ENCODE measurements around the gene CADPS2.

DNA sequence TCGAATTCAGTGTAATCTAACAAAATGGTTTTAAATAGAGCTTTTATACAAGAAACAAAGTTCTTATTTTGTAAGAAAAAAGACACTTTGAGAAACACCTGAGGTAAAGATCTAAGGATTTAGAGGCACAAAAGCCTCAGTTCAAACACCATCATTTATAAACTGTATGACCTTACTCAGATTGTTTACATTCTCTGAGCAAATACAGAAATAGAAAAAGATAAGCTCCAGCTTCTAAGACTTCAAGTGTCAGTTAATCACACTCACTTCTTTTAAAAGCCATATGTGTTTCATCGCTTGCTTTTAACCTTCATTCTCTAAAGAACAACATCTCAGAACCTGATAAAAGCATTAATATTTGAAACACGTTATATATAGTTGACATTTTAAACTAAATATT is 27.9 kb downstream of the CADPS2 start:
- TF ChIP-seq, protein P1, sequence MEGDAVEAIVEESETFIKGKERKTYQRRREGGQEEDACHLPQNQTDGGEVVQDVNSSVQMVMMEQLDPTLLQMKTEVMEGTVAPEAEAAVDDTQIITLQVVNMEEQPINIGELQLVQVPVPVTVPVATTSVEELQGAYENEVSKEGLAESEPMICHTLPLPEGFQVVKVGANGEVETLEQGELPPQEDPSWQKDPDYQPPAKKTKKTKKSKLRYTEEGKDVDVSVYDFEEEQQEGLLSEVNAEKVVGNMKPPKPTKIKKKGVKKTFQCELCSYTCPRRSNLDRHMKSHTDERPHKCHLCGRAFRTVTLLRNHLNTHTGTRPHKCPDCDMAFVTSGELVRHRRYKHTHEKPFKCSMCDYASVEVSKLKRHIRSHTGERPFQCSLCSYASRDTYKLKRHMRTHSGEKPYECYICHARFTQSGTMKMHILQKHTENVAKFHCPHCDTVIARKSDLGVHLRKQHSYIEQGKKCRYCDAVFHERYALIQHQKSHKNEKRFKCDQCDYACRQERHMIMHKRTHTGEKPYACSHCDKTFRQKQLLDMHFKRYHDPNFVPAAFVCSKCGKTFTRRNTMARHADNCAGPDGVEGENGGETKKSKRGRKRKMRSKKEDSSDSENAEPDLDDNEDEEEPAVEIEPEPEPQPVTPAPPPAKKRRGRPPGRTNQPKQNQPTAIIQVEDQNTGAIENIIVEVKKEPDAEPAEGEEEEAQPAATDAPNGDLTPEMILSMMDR (IDR thresholded peaks at IDR 0.05) = no peak
- TF ChIP-seq EZH2 (IDR thresholded peaks at IDR 0.05) = no peak

Data from neural progenitor cell (in vitro differentiated cells).